Colonic mucosa (tissue), 4 donors: ENCODE data around the gene RAE1. TPM values are rescaled to one million over a fixed set of nuclear protein-coding genes. Genes with fewer than 3 reads are reported as not detected.

Experiments
- DNase-seq: peaks from one replicate; pipeline ENCODE4 v3.0.0-alpha.2; 2020
- H3K27ac ChIP-seq: fragments of 200-600 bp; one replicate; pipeline ENCODE4 v1.8.0; 2021
- H3K27me3 ChIP-seq: fragments of 200-600 bp; one replicate; pipeline ENCODE4 v1.8.0; 2021
- H3K36me3 ChIP-seq: fragments of 200-600 bp; one replicate; pipeline ENCODE4 v1.8.0; 2021
- H3K4me1 ChIP-seq: fragments of 200-600 bp; one replicate; pipeline ENCODE4 v1.8.0; 2021; ENCODE audit warnings: mild to moderate bottlenecking
- H3K4me3 ChIP-seq: fragments of 200-600 bp; one replicate; pipeline ENCODE4 v1.8.0; 2021
- H3K9ac ChIP-seq, 2 donors: one replicate each; pipeline ENCODE4 v1.7.0; 2013; ENCODE audit warnings: control low read depth in 2 of 2, low read depth in 2 of 2, low read length in 2 of 2
- H3K9me3 ChIP-seq: fragments of 200-600 bp; one replicate; pipeline ENCODE4 v1.8.0; 2021
- CTCF ChIP-seq: fragments of 200-600 bp; IDR thresholded peaks from one replicate; pipeline ENCODE4 v1.8.0; 2022; ENCODE audit warnings: antibody characterized with exemption, mild to moderate bottlenecking
- intact Hi-C: fragments of 100-400 bp; cut with DNase I; formaldehyde crosslinking; loops from one replicate; pipeline ENCODE4 v1.14.1; 2022
- total RNA-seq, 2 donors: library from RNA; stranded (reverse); fragmentation: NEBNext Ultra II Directional in 1 of 2; extraction: Animal tissue kit (Norgen Biotek cat#: 25700) in 1 of 2; gene quantifications; one replicate each; pipeline ENCODE4 v1.2.1, GENCODE V29; 2021
- donor health status: healthy.
- donor health status: DM: no; HTN: no; CAD: no.
- donor health status: DM: no; HTN: no; CAD: no.

RAE1 gene
- total RNA-seq, 2 donors from 2014 or later: 20.3 to 29.3 TPM

GRCh38 chr20:57410398-57410920, 59.4 kb downstream of the RAE1 start:
- no peaks in the 10 kb centered on the region for H3K27me3 ChIP-seq
- peaks cover under 1% of the 10 kb centered on the region for H3K36me3 ChIP-seq
- no peak for TF ChIP-seq CTCF
- no peak overlapping the region for H3K9ac ChIP-seq
- intact Hi-C loops: no loop called here
- no peaks in the 10 kb centered on the region for H3K4me1 ChIP-seq
- H3K9me3 ChIP-seq: no peaks in the 10 kb centered on the region
- DNase-seq: no peak
- no peak overlapping the region for H3K27ac ChIP-seq
- no peak overlapping the region for H3K4me3 ChIP-seq

GRCh38 chr20:57410924-57411323, 59.9 kb downstream of the RAE1 start:
- H3K4me1 ChIP-seq: no peaks in the 10 kb centered on the region
- no peak overlapping the region for H3K9ac ChIP-seq
- H3K27ac ChIP-seq: no peak overlapping the region
- DNase-seq: no peak
- TF ChIP-seq CTCF: no peak
- no peak overlapping the region for H3K4me3 ChIP-seq
- intact Hi-C loops: no loop called here
- no peaks in the 10 kb centered on the region for H3K36me3 ChIP-seq
- H3K9me3 ChIP-seq: no peaks in the 10 kb centered on the region
- H3K27me3 ChIP-seq: no peaks in the 10 kb centered on the region

GRCh38 chr20:57411406-57412283, 60.6 kb downstream of the RAE1 start:
- H3K4me1 ChIP-seq: no peaks in the 10 kb centered on the region
- H3K27me3 ChIP-seq: no peaks in the 10 kb centered on the region
- DNase-seq: no peak
- no peak overlapping the region for H3K9ac ChIP-seq
- intact Hi-C loops: no loop called here
- no peaks in the 10 kb centered on the region for H3K36me3 ChIP-seq
- H3K4me3 ChIP-seq: no peak overlapping the region
- H3K9me3 ChIP-seq: no peaks in the 10 kb centered on the region
- no peak overlapping the region for H3K27ac ChIP-seq
- no peak for TF ChIP-seq CTCF

GRCh38 chr20:57412347-57413029, 61.4 kb downstream of the RAE1 start:
- no peak overlapping the region for H3K9ac ChIP-seq
- no peaks in the 10 kb centered on the region for H3K36me3 ChIP-seq
- no peak overlapping the region for H3K27ac ChIP-seq
- H3K27me3 ChIP-seq: no peaks in the 10 kb centered on the region
- H3K9me3 ChIP-seq: no peaks in the 10 kb centered on the region
- intact Hi-C loops: no loop called here
- TF ChIP-seq CTCF: no peak
- DNase-seq: no peak
- H3K4me1 ChIP-seq: no peaks in the 10 kb centered on the region
- H3K4me3 ChIP-seq: no peak overlapping the region

GRCh38 chr20:57413986-57414385, 62.9 kb downstream of the RAE1 start:
- Histone ChIP-seq H3K36me3 (no peaks in the 10 kb centered on the region), H3K9ac (no peak overlapping the region), H3K27me3 (no peaks in the 10 kb centered on the region), H3K4me3 (no peak overlapping the region), H3K9me3 (no peaks in the 10 kb centered on the region), H3K4me1 (no peaks in the 10 kb centered on the region), H3K27ac (no peak overlapping the region)
- intact Hi-C loops: no loop called here
- no peak for TF ChIP-seq CTCF
- DNase-seq: no peak
